ENCODE measurements around the gene ICA1.

The ICA1 gene

DNA sequence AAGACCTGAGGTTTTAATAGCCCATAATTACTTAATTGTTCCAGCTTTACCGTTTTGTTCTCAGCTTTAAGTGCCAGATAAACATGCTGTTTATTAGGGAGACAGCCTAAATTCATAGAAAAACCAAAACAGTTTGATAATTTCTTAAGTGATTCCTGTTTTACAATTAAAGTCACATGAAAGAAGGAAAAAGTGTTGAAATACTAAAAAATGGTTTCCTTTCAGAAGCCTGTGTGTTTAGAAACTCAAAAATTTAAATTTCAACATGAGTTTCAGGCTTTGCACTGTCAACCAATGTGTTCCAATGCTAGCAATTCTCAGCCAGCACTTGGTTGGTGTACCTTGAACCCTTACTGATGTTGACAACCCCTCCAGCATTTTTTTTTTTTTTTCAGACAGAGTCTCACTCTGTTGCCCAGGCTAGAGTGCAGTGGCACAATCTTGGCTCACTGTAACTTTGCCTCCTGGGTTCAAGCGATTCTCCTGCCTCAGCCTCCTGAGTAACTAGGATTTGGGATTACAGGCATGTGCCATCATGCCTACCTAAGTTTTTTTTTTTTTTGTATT is 135.3 kb downstream of the ICA1 start:
- no peak overlapping the region for H3K4me3 ChIP-seq (ENCODE audit: low read depth, low read length)
- no peak for TF ChIP-seq CTCF (IDR thresholded peaks at IDR 0.05; ENCODE audit: borderline replicate concordance, insufficient read depth, low read depth, low read length)

DNA sequence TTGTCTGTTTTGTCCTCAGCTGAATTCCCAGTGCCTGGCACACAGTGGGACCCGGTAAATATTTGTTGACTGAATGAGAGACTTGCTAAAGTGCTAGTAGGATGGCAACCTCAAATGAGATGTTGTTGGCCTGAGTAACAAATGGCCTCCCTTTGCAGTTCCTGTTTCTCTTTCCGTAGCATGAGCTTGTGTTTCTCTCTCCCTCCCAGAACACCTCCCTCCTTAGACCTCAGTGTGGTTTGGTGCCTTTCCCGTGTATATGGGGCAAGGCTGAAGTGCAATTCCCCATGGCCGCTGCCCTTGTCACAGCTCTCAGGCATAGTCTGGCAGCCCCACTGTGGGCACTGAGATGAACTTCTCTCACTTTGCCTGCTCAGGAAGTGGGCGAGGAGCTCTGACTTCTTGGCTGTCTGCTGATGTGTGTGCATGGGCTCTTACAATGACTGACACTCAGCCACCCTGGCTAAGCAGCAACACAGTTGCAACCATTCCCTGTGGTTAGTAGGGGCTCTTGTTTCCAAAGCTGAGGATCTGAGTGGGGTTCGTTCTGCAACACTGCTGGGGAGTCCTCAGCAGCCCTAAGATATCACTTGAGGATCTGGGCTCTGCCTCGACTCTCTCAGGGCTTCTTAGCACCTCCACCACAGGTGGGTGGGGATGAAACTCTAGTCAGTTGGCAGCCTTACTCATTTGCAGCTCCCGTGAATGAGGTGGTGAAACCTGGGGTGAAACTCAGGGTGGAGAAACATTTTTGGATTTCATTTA is 136.1 kb downstream of the ICA1 start:
- no peak for TF ChIP-seq CTCF (IDR thresholded peaks at IDR 0.05; ENCODE audit: borderline replicate concordance, insufficient read depth, low read depth, low read length)
- H3K4me3 ChIP-seq (ENCODE audit: low read depth, low read length) = no peak overlapping the region

- no peak for TF ChIP-seq CTCF (IDR thresholded peaks at IDR 0.05; ENCODE audit: borderline replicate concordance, insufficient read depth, low read depth, low read length)
- no peak overlapping the region for H3K4me3 ChIP-seq (ENCODE audit: low read depth, low read length)
These were observed 140.7 kb downstream of the ICA1 start for GRCh38 chr7:8121243-8121642.

DNA sequence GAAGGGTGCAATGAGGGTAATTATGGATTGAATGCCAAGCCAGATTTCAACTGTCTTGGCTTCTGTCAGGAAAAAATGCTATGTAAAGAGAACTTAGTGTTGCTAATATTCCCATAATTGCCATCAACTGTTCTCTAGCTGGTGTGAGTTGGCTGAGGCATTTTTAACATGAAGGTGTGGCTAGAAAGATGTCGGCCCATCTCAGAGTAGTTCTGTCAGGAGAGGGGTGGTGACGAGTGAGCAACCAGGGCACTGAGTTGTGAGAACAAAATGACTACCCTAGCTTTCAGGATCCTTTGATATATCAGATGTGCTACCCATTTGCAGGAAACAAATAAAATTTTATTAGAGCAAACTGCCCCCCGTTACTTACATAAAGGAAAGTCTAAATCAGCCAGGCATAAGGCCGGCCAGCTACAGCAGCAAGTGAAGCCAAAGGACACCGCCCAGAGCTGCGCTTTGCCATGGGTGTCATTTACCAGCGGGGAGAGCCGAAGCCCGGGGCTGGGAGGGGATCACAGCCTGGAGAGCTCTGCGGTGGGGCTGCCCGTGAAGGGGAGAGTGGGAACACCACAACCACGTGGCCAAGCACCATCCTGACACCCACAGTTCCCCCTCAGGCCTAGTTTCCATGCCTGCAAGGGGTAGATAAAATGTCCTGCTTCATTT is 141.4 kb downstream of the ICA1 start:
- no peak for TF ChIP-seq CTCF (IDR thresholded peaks at IDR 0.05; ENCODE audit: borderline replicate concordance, insufficient read depth, low read depth, low read length)
- no peak overlapping the region for H3K4me3 ChIP-seq (ENCODE audit: low read depth, low read length)

DNA sequence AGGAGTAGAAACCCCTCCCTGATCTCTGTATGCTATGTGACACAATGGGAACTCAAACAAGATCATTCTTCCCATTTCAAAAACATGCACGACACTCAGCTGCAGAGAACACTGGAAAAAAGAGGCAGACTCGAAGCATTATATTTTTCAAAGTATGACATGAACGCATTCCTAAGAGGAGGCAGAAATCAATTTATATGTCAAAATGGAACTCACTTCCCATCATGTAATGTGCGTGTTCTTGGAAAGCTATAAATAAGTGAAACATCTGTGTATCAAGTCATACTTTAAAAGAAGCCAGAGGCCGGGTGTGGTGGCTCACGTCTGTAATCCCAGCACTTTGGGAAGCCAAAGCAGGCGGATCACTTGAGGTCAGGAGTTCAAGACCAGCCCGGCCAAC is 142.7 kb downstream of the ICA1 start:
- no peak for TF ChIP-seq CTCF (IDR thresholded peaks at IDR 0.05; ENCODE audit: borderline replicate concordance, insufficient read depth, low read depth, low read length)
- no peak overlapping the region for H3K4me3 ChIP-seq (ENCODE audit: low read depth, low read length)

GRCh38 chr7:8117195-8117594 is 144.8 kb downstream of the ICA1 start:
- no peak overlapping the region for H3K4me3 ChIP-seq (ENCODE audit: low read depth, low read length)
- TF ChIP-seq CTCF (IDR thresholded peaks at IDR 0.05; ENCODE audit: borderline replicate concordance, insufficient read depth, low read depth, low read length) = no peak

Data from GM12875 (cell line).